SK-N-SH (cell line): ENCODE data around the gene PAPOLA.

Experiments
- GABPA ChIP-seq: IDR thresholded peaks from 2 replicates; pipeline ENCODE4 v1.4.0; 2012; ENCODE audit warnings: low read depth, mild to moderate bottlenecking
- RAD21 ChIP-seq: IDR thresholded peaks from 2 replicates; pipeline ENCODE4 v1.6.1; 2012; ENCODE audit warnings: mild to moderate bottlenecking, low read length
- SIN3A ChIP-seq: IDR thresholded peaks from 2 replicates; pipeline ENCODE4 v1.6.1; 2012; ENCODE audit warnings: low read depth, mild to moderate bottlenecking, low read length, moderate library complexity, borderline replicate concordance
- TCF12 ChIP-seq: IDR thresholded peaks from 2 replicates; pipeline ENCODE4 v1.4.0; 2012
- TF ChIP-seq, protein P1 (sequence below): fragments of 200-600 bp; sonication (generic); IDR thresholded peaks from 2 replicates; pipeline ENCODE4 v1.6.1; 2017; ENCODE audit warnings: antibody characterized with exemption, mild to moderate bottlenecking, moderate library complexity

DNA sequence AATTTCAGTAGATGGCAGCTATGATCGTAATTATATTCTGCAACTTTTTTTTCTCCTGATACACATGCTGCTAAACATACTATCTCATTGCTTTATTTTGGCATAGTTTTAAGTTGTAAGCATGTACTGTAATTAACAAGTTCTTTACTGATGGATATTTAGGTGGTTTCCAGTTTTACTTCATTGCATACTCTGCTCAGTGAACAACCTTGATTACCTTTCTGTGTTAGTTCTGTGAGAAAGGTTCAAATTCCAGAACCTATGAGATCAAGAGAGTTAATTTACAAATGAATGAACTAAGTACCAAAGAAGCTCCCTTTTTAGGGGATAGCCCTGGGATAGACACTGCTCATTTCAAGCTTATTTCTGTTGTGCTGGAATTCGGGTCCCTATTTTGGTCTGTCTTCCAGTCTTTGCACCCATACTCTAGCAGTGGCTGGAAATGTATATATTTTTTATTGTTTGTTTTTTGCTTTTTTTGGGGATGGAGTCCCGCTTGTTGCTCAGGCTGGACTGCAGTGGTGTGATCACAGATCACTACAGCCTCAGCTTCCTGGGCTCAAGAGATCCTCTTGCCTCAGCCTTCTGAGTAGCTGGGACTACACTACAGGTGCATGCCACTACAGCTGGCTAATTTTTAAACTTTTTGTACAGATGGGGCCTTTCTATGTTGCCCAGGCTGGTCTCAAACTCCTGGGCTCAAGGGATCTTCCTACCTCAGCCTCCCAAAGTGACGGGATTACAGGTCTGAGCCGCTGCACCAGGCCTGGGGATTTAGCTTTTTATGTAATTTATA lies 10.6 kb downstream of the PAPOLA start:
- TF ChIP-seq, protein P1, sequence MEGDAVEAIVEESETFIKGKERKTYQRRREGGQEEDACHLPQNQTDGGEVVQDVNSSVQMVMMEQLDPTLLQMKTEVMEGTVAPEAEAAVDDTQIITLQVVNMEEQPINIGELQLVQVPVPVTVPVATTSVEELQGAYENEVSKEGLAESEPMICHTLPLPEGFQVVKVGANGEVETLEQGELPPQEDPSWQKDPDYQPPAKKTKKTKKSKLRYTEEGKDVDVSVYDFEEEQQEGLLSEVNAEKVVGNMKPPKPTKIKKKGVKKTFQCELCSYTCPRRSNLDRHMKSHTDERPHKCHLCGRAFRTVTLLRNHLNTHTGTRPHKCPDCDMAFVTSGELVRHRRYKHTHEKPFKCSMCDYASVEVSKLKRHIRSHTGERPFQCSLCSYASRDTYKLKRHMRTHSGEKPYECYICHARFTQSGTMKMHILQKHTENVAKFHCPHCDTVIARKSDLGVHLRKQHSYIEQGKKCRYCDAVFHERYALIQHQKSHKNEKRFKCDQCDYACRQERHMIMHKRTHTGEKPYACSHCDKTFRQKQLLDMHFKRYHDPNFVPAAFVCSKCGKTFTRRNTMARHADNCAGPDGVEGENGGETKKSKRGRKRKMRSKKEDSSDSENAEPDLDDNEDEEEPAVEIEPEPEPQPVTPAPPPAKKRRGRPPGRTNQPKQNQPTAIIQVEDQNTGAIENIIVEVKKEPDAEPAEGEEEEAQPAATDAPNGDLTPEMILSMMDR, result no peak
- TF ChIP-seq TCF12 (no peak), SIN3A (no peak), GABPA (no peak), RAD21 (no peak)
